Measurements from ENCODE around the gene RTRAF. TPM values are rescaled to one million over a fixed set of nuclear protein-coding genes. Genes with fewer than 3 reads are reported as not detected.

RTRAF gene
- total and polyA plus RNA-seq, 9 of the 15 experiments (the other 6 are each of a cell fraction or from before 2014, with no cell fraction given) = 126 to 204 (median 155) TPM

DNA sequence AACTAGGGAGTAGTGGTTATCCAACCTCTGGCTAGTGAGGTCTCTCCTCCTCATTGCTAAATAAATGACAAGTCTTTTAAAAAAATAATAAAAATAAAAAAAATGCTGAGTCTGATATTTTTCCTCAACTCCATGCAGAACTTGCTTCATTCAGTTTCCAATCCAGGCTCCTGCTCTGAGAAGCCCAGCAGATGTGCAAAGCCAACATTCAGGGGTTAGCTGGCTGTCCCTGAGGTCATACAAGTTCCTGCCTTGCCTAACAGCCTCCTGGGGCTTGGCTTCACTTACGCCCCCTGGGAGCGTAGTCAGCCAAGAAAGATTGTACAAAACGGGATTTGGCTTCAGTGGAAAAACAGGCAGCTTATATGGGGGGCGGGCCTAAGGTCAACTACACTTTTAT is 23.3 kb downstream of the RTRAF start (continued):
- no peak for TF ChIP-seq FOXA1 (IDR thresholded peaks at IDR 0.05; ENCODE audit: borderline replicate concordance)
- no peak for TF ChIP-seq NFYB (IDR thresholded peaks at IDR 0.05; ENCODE audit: extremely low read depth, insufficient read length)
- no peak for TF ChIP-seq ZNF121 (CRISPR knock-in tag; conservative IDR thresholded peaks at IDR 0.05)
- TF ChIP-seq ZNF316 (IDR thresholded peaks at IDR 0.05) = peak; percentile 86
- TF ChIP-seq, protein P1, sequence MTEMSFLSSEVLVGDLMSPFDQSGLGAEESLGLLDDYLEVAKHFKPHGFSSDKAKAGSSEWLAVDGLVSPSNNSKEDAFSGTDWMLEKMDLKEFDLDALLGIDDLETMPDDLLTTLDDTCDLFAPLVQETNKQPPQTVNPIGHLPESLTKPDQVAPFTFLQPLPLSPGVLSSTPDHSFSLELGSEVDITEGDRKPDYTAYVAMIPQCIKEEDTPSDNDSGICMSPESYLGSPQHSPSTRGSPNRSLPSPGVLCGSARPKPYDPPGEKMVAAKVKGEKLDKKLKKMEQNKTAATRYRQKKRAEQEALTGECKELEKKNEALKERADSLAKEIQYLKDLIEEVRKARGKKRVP (CRISPR knock-in tag; IDR thresholded peaks at IDR 0.05) = no peak
- TF ChIP-seq ARID1B (IDR thresholded peaks at IDR 0.05) = no peak
- no peak for TF ChIP-seq ZNF175 (CRISPR knock-in tag; IDR thresholded peaks at IDR 0.05; ENCODE audit: low read depth)
- TF ChIP-seq, protein P2, sequence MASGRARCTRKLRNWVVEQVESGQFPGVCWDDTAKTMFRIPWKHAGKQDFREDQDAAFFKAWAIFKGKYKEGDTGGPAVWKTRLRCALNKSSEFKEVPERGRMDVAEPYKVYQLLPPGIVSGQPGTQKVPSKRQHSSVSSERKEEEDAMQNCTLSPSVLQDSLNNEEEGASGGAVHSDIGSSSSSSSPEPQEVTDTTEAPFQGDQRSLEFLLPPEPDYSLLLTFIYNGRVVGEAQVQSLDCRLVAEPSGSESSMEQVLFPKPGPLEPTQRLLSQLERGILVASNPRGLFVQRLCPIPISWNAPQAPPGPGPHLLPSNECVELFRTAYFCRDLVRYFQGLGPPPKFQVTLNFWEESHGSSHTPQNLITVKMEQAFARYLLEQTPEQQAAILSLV (tag; IDR thresholded peaks at IDR 0.05) = no peak
- no peak for TF ChIP-seq ZEB2 (IDR thresholded peaks at IDR 0.05)
- TF ChIP-seq, protein P3, sequence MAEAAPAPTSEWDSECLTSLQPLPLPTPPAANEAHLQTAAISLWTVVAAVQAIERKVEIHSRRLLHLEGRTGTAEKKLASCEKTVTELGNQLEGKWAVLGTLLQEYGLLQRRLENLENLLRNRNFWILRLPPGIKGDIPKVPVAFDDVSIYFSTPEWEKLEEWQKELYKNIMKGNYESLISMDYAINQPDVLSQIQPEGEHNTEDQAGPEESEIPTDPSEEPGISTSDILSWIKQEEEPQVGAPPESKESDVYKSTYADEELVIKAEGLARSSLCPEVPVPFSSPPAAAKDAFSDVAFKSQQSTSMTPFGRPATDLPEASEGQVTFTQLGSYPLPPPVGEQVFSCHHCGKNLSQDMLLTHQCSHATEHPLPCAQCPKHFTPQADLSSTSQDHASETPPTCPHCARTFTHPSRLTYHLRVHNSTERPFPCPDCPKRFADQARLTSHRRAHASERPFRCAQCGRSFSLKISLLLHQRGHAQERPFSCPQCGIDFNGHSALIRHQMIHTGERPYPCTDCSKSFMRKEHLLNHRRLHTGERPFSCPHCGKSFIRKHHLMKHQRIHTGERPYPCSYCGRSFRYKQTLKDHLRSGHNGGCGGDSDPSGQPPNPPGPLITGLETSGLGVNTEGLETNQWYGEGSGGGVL (CRISPR knock-in tag; IDR thresholded peaks at IDR 0.05) = no peak
- no peak for TF ChIP-seq PRMT5 (CRISPR knock-in tag; IDR thresholded peaks at IDR 0.05)
- TF ChIP-seq TAF7 (tag; IDR thresholded peaks at IDR 0.05) = no peak
- no peak for TF ChIP-seq SNIP1 (IDR thresholded peaks at IDR 0.05; ENCODE audit: low read depth)
- no peak for TF ChIP-seq PHF8 (IDR thresholded peaks at IDR 0.05; ENCODE audit: borderline replicate concordance, low read length)
- TF ChIP-seq, protein P4, sequence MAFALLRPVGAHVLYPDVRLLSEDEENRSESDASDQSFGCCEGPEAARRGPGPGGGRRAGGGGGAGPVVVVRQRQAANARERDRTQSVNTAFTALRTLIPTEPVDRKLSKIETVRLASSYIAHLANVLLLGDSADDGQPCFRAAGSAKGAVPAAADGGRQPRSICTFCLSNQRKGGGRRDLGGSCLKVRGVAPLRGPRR (CRISPR knock-in tag; IDR thresholded peaks at IDR 0.05) = no peak
- TF ChIP-seq, protein P5, sequence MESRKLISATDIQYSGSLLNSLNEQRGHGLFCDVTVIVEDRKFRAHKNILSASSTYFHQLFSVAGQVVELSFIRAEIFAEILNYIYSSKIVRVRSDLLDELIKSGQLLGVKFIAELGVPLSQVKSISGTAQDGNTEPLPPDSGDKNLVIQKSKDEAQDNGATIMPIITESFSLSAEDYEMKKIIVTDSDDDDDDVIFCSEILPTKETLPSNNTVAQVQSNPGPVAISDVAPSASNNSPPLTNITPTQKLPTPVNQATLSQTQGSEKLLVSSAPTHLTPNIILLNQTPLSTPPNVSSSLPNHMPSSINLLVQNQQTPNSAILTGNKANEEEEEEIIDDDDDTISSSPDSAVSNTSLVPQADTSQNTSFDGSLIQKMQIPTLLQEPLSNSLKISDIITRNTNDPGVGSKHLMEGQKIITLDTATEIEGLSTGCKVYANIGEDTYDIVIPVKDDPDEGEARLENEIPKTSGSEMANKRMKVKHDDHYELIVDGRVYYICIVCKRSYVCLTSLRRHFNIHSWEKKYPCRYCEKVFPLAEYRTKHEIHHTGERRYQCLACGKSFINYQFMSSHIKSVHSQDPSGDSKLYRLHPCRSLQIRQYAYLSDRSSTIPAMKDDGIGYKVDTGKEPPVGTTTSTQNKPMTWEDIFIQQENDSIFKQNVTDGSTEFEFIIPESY (CRISPR knock-in tag; IDR thresholded peaks at IDR 0.05) = no peak
- no peak for TF ChIP-seq CHD1 (IDR thresholded peaks at IDR 0.05; ENCODE audit: low read length)
- peak; percentile 72 for TF ChIP-seq MAFF (IDR thresholded peaks at IDR 0.05; ENCODE audit: low read length)
- TF ChIP-seq MBD2 (IDR thresholded peaks at IDR 0.05; ENCODE audit: borderline replicate concordance, low read depth) = no peak
- TF ChIP-seq CBFB (CRISPR knock-in tag; IDR thresholded peaks at IDR 0.05) = no peak
- peak; percentile 72 for TF ChIP-seq C11orf30 (IDR thresholded peaks at IDR 0.05; ENCODE audit: low read depth)

Measured in K562 (cell line).